ENCODE results near the gene TMPRSS9.

GRCh38 chr19:2417881-2418406, 57.9 kb downstream of the TMPRSS9 start:
- TF ChIP-seq CTCF (IDR thresholded peaks at IDR 0.05) (no peak), SIN3A (IDR thresholded peaks at IDR 0.05; ENCODE audit: borderline replicate concordance, insufficient read depth, low read depth, low read length) (no peak), POLR2AphosphoS5 (IDR thresholded peaks at IDR 0.05; ENCODE audit: low read depth, low read length) (no peak)
